HepG2 (cell line): ENCODE data around the gene GEMIN2. TPM values are rescaled to one million over a fixed set of nuclear protein-coding genes. Genes with fewer than 3 reads are reported as not detected.

Experiments
- AGO2 ChIP-seq: fragments of 200-400 bp; formaldehyde crosslinking; optimal IDR thresholded peaks from 2 replicates; pipeline ENCODE3; 2017; ENCODE audit warnings: mild to moderate bottlenecking, low read depth, low read length, moderate library complexity
- ATF4 ChIP-seq, 2 experiments: fragments of 450-650 bp in 1 of 2; sonication (generic) in 1 of 2; formaldehyde crosslinking; IDR thresholded peaks; 2 replicates each; pipeline versions ENCODE4 v1.5.0 to v1.8.0; 2020 to 2022; ENCODE audit warnings: mild to moderate bottlenecking in 1 of 2, missing genetic modification reagents in 1 of 2
- GATAD1 ChIP-seq: IDR thresholded peaks from 2 replicates; pipeline ENCODE4 v1.6.1; 2016; ENCODE audit warnings: missing genetic modification reagents, missing compliant biosample characterization
- IRF1 ChIP-seq: sonication (generic); formaldehyde crosslinking; IDR thresholded peaks from 2 replicates; pipeline ENCODE4 v1.4.0; 2020; ENCODE audit warnings: low read depth, mild to moderate bottlenecking, missing genetic modification reagents
- JUN ChIP-seq: sonication (generic); formaldehyde crosslinking; IDR thresholded peaks from 2 replicates; pipeline ENCODE4 v1.4.0; 2020; ENCODE audit warnings: mild to moderate bottlenecking, missing genetic modification reagents
- MYC ChIP-seq: sonication (generic); formaldehyde crosslinking; IDR thresholded peaks from 2 replicates; pipeline ENCODE4 v1.9.0; 2021; ENCODE audit warnings: missing genetic modification reagents, borderline replicate concordance
- PAX8 ChIP-seq: sonication (generic); formaldehyde crosslinking; IDR thresholded peaks from 2 replicates; pipeline ENCODE4 v1.8.0; 2022; ENCODE audit warnings: mild to moderate bottlenecking, missing genetic modification reagents, borderline replicate concordance
- REL ChIP-seq: sonication (generic); formaldehyde crosslinking; conservative IDR thresholded peaks from 2 replicates; pipeline ENCODE4 v1.8.0; 2022; ENCODE audit warnings: mild to moderate bottlenecking, missing genetic modification reagents, moderate library complexity
- YEATS4 ChIP-seq: sonication (generic); formaldehyde crosslinking; IDR thresholded peaks from 2 replicates; pipeline ENCODE4 v1.4.0; 2020; ENCODE audit warnings: missing genetic modification reagents, borderline replicate concordance
- ZBTB20 ChIP-seq: sonication (generic); formaldehyde crosslinking; IDR thresholded peaks from 2 replicates; pipeline ENCODE4 v1.8.1; 2023; ENCODE audit warnings: missing genetic modification reagents, low read depth, mild to moderate bottlenecking, borderline replicate concordance
- ZBTB21 ChIP-seq: sonication (generic); formaldehyde crosslinking; IDR thresholded peaks from 2 replicates; pipeline ENCODE4 v1.4.0; 2020; ENCODE audit warnings: missing genetic modification reagents
- ZBTB43 ChIP-seq: sonication (generic); formaldehyde crosslinking; conservative IDR thresholded peaks from 2 replicates; pipeline ENCODE4 v1.4.0; 2020; ENCODE audit warnings: missing genetic modification reagents
- ZBTB44 ChIP-seq: sonication (generic); formaldehyde crosslinking; IDR thresholded peaks from 2 replicates; pipeline ENCODE4 v1.4.0; 2020; ENCODE audit warnings: missing genetic modification reagents
- ZFP36L1 ChIP-seq: sonication (generic); formaldehyde crosslinking; IDR thresholded peaks from 2 replicates; pipeline ENCODE4 v1.8.0; 2022; ENCODE audit warnings: mild to moderate bottlenecking, missing genetic modification reagents, moderate library complexity
- ZNF180 ChIP-seq: sonication (generic); formaldehyde crosslinking; IDR thresholded peaks from 2 replicates; pipeline ENCODE4 v1.4.0; 2020; ENCODE audit warnings: low read depth, missing genetic modification reagents, borderline replicate concordance
- ZNF274 ChIP-seq: sonication (generic); formaldehyde crosslinking; IDR thresholded peaks from 2 replicates; pipeline ENCODE4 v1.5.1; 2020; ENCODE audit warnings: mild to moderate bottlenecking, missing genetic modification reagents
- ZNF382 ChIP-seq: sonication (generic); formaldehyde crosslinking; IDR thresholded peaks from 2 replicates; pipeline ENCODE4 v1.5.0; 2020; ENCODE audit warnings: missing genetic modification reagents, mild to moderate bottlenecking, borderline replicate concordance
- ZNF512B ChIP-seq: sonication (generic); formaldehyde crosslinking; IDR thresholded peaks from 2 replicates; pipeline ENCODE4 v1.5.1; 2020; ENCODE audit warnings: missing genetic modification reagents, mild to moderate bottlenecking, borderline replicate concordance
- ZNF761 ChIP-seq: sonication (generic); formaldehyde crosslinking; conservative IDR thresholded peaks from 2 replicates; pipeline ENCODE4 v1.4.0; 2020; ENCODE audit warnings: mild to moderate bottlenecking, missing genetic modification reagents
- ZNF784 ChIP-seq: sonication (generic); formaldehyde crosslinking; IDR thresholded peaks from 2 replicates; pipeline ENCODE4 v1.5.1; 2020; ENCODE audit warnings: missing genetic modification reagents, mild to moderate bottlenecking, borderline replicate concordance
- ZSCAN31 ChIP-seq: sonication (generic); formaldehyde crosslinking; IDR thresholded peaks from 2 replicates; pipeline ENCODE4 v1.5.0; 2020; ENCODE audit warnings: low read depth, mild to moderate bottlenecking, missing genetic modification reagents
- polyA plus RNA-seq, 8 experiments: library from polyadenylated mRNA; depleted of rRNA in 3 of 8; stranded (reverse) in 7 of 8; unstranded in 1 of 8; fragments of >200 nt; fragmentation: Illumina TruSeq in 4 of 8; extraction: Trizol in 4 of 8; gene quantifications; 2 replicates each; pipeline versions ENCODE4 v1.2.1 to v1.2.3, GENCODE V29; 2011 to 2016; ENCODE audit warnings: low read depth in 4 of 8, missing spikeins in 1 of 8, mixed read lengths in 1 of 8; ENCODE audit not compliant: insufficient read depth in 1 of 8
- total RNA-seq, 5 experiments: library from RNA; depleted of rRNA; stranded (reverse); fragments of >200 nt; fragmentation: Illumina TruSeq; extraction: Trizol; gene quantifications; 2 replicates each; pipeline ENCODE4 v1.2.3, GENCODE V29; 2016; ENCODE audit warnings: low read depth in 1 of 5

Gene GEMIN2
- total and polyA plus RNA-seq, 2 of the 13 experiments (the other 11 are each of a cell fraction or from before 2014, with no cell fraction given) = 54.8 to 110 TPM

DNA sequence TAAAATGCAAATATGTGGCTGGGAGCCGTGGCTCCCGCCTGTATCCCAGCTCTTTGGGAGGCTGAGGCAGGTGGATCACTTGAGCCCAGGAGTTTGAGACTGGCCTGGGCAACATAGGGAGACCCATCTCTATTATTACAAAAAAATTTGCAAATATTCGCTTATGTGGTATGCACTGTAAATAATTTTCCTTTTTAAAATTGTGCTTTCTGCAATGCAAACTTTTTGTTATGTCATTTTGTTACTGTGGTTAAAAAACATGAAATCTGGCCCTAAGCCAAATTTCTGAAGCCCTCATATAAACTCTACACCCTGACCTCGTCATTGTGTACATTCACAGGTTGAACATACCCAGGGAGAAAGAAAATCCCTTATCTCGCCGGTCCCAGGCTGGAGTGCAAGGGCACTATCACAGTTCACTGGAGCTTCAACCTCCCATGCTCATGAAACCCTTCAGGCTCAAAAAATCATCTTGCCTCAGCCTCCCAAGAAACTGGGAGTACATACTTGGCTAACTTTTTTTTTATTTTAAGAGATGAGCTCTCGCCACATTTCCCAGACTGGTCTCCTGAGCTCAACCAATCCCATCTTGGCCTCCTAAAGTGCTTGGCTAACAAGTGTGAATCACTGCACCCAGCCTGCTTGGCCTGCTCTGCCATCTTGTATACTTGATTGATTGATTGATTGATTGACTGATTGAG is 31.3 kb downstream of the GEMIN2 start (continued):
- TF ChIP-seq ZNF512B (CRISPR knock-in tag) = no peak
- TF ChIP-seq ZNF784 = no peak
- TF ChIP-seq PAX8 = no peak
- TF ChIP-seq REL (CRISPR knock-in tag) = no peak
- no peak for TF ChIP-seq IRF1 (CRISPR knock-in tag)
- no peak for TF ChIP-seq ZNF180 (CRISPR knock-in tag)
- TF ChIP-seq ZBTB43 (CRISPR knock-in tag) = peak; percentile 82
- TF ChIP-seq GATAD1 (CRISPR knock-in tag) = no peak
- no peak for TF ChIP-seq ZBTB44
- TF ChIP-seq ATF4 (CRISPR knock-in tag; IDR thresholded peaks at IDR 0.05) = no peak
- TF ChIP-seq YEATS4 = peak; percentile 38; the same call in 1 of the 2 replicates
- TF ChIP-seq ZFP36L1 (CRISPR knock-in tag) = no peak
- TF ChIP-seq ZNF761 = peak; percentile 74; the same call in 1 of the 2 replicates
- TF ChIP-seq ZNF274 (CRISPR knock-in tag) = no peak
- TF ChIP-seq ZNF382 = no peak
- peak; percentile 75; the same call in 1 of the 2 replicates for TF ChIP-seq ZBTB20
- no peak for TF ChIP-seq AGO2
- no peak for TF ChIP-seq ZSCAN31 (CRISPR knock-in tag)
- no peak for TF ChIP-seq MYC (CRISPR knock-in tag)
- TF ChIP-seq JUN (CRISPR knock-in tag) = no peak
- TF ChIP-seq ZBTB21 (CRISPR knock-in tag) = peak; percentile 30; the same call in 1 of the 2 replicates
